Uterus (tissue), 2 donors: ENCODE measurements around the gene PDE4D.

Experiments
- POLR2A ChIP-seq, 2 donors: fragments of 450-650 bp; IDR thresholded peaks; one replicate each; pipeline ENCODE4 v1.6.1; 2016; ENCODE audit warnings: antibody characterized with exemption in 2 of 2, mild to moderate bottlenecking in 1 of 2, moderate library complexity in 1 of 2
- TF ChIP-seq, protein P1 (sequence below), 4 experiments: fragments of 200-600 bp in 2 of 4; fragments of 450-650 bp in 2 of 4; sonication (generic) in 2 of 4; IDR thresholded peaks; one replicate each; pipeline ENCODE4 v1.5.1; 2016 to 2019; ENCODE audit warnings: antibody characterized with exemption in 4 of 4, mild to moderate bottlenecking in 2 of 4, moderate library complexity in 1 of 4

DNA sequence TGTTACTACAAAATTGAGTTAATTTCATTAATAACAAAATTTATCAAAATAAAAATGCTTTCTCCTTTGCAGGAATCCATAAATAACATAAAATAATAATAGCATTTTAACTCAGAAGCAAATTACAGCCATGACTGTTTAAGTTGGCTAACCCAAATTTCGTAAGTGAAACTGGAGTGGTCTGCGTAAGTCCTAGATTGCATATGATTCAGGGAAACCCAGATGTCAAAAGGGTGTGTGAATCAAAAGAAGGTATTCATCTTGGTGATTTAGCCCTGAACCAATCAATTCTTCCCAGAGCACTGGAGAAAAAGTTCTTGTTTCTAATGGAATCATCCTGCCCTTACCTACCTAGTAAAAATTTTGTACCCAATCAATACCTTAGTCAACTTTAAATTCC, 763.1 kb downstream of the PDE4D start:
- TF ChIP-seq, protein P1, sequence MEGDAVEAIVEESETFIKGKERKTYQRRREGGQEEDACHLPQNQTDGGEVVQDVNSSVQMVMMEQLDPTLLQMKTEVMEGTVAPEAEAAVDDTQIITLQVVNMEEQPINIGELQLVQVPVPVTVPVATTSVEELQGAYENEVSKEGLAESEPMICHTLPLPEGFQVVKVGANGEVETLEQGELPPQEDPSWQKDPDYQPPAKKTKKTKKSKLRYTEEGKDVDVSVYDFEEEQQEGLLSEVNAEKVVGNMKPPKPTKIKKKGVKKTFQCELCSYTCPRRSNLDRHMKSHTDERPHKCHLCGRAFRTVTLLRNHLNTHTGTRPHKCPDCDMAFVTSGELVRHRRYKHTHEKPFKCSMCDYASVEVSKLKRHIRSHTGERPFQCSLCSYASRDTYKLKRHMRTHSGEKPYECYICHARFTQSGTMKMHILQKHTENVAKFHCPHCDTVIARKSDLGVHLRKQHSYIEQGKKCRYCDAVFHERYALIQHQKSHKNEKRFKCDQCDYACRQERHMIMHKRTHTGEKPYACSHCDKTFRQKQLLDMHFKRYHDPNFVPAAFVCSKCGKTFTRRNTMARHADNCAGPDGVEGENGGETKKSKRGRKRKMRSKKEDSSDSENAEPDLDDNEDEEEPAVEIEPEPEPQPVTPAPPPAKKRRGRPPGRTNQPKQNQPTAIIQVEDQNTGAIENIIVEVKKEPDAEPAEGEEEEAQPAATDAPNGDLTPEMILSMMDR (IDR thresholded peaks at IDR 0.05) = no peak
- TF ChIP-seq POLR2A (IDR thresholded peaks at IDR 0.05) = no peak
